Neural crest cell (in vitro differentiated cells): ENCODE results near the gene OR7D2. TPM values are rescaled to one million over a fixed set of nuclear protein-coding genes. Genes with fewer than 3 reads are reported as not detected.
"Not testable (repeated sequence)": the region's sequence is repeated elsewhere in the genome, so short reads cannot be mapped to it uniquely, and the experiment has no call there.

Experiments used
- DNase-seq: peaks from one replicate; pipeline ENCODE4 v3.0.0; 2021; ENCODE audit warnings: low read depth, mixed read lengths, low spot score
- H3K27ac Mint-ChIP-seq: one replicate; pipeline ENCODE4 v1.8.0; 2021; ENCODE audit warnings: mild to moderate bottlenecking, mixed read lengths; ENCODE audit not compliant: unreplicated experiment
- H3K27me3 Mint-ChIP-seq: 2 replicates; pipeline ENCODE4 v1.8.0; 2021; ENCODE audit warnings: low read depth, mild to moderate bottlenecking, mixed read lengths
- H3K36me3 Mint-ChIP-seq: 2 replicates; pipeline ENCODE4 v1.8.0; 2021; ENCODE audit warnings: low read depth, mild to moderate bottlenecking, mixed read lengths
- H3K4me1 Mint-ChIP-seq: 2 replicates; pipeline ENCODE4 v1.8.0; 2021; ENCODE audit warnings: mixed read lengths
- H3K4me3 Mint-ChIP-seq: one replicate; pipeline ENCODE4 v1.8.0; 2021; ENCODE audit warnings: mild to moderate bottlenecking, mixed read lengths
- H3K9me3 Mint-ChIP-seq: 2 replicates; pipeline ENCODE4 v1.8.0; 2021; ENCODE audit warnings: mixed read lengths
- total RNA-seq: library from RNA; stranded (reverse); gene quantifications from 2 replicates; pipeline ENCODE4 v1.2.1, GENCODE V29; 2021
- TF ChIP-seq, protein P1 (sequence below): fragments of 200-600 bp; sonication (generic); conservative IDR thresholded peaks from 2 replicates; pipeline ENCODE4 v1.5.0; 2021; ENCODE audit warnings: antibody characterized with exemption, mild to moderate bottlenecking

Gene OR7D2
- total RNA-seq, 1 donor from 2014 or later, result 1.6 TPM

DNA sequence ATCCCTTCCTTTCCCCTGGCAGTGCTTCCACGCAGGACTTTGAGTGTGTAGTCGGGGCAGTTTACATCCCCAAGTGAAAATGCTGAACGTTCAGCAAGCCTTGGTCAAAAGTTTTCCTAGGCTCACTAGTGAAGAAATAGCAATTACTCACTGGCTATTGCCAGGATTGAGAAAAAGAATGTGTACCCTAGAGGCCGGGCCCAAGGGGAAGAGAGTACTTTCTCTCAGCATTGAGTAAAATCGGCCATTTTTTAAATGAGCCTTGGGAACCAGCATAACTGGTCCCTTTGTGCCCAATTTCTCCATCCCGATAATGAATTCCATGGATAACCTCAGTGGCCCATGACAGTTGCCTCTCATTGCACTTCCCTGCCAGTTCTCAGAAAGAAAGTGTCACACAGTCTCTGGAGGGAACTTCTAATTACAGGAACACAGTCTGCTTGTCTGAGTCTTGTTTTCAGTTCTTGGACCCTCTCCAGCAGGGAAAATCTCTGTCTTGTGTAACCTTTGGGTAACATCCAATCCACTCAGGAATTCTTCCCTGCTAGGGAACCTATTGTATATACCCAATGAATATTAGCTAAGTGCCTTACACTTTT is 7.3 kb upstream of the OR7D2 start:
- H3K27ac Mint-ChIP-seq, result no peak overlapping the region
- H3K36me3 Mint-ChIP-seq, result peaks cover 19% of the 10 kb centered on the region
- H3K27me3 Mint-ChIP-seq, result no peaks in the 10 kb centered on the region
- DNase-seq, result no peak
- TF ChIP-seq, protein P1, sequence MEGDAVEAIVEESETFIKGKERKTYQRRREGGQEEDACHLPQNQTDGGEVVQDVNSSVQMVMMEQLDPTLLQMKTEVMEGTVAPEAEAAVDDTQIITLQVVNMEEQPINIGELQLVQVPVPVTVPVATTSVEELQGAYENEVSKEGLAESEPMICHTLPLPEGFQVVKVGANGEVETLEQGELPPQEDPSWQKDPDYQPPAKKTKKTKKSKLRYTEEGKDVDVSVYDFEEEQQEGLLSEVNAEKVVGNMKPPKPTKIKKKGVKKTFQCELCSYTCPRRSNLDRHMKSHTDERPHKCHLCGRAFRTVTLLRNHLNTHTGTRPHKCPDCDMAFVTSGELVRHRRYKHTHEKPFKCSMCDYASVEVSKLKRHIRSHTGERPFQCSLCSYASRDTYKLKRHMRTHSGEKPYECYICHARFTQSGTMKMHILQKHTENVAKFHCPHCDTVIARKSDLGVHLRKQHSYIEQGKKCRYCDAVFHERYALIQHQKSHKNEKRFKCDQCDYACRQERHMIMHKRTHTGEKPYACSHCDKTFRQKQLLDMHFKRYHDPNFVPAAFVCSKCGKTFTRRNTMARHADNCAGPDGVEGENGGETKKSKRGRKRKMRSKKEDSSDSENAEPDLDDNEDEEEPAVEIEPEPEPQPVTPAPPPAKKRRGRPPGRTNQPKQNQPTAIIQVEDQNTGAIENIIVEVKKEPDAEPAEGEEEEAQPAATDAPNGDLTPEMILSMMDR, result no peak
- no peak overlapping the region for H3K4me3 Mint-ChIP-seq
- H3K9me3 Mint-ChIP-seq, result peaks cover 4% of the 10 kb centered on the region
- H3K4me1 Mint-ChIP-seq, result no peaks in the 10 kb centered on the region

DNA sequence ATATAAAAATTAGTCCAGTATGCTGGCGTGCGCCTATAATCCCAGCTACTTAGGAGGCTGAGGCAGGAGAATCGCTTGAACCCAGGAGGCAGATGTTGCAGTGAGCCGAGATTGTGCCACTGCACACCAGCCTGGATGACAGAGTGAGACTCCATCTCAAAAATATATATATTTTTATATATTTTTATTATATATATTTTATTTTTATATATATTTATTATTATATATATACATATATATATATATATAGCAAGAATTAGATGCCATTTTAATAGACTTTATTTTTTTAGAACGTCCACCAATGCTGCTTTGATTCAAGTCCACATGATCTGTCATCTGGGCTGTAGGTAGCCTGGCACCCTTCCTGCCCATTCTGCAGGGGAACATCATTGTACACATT is 3.5 kb upstream of the OR7D2 start:
- H3K4me1 Mint-ChIP-seq, result no peaks in the 10 kb centered on the region
- H3K36me3 Mint-ChIP-seq, result peaks cover 24% of the 10 kb centered on the region
- peaks cover 8% of the 10 kb centered on the region for H3K9me3 Mint-ChIP-seq
- H3K4me3 Mint-ChIP-seq, result no peak overlapping the region
- H3K27ac Mint-ChIP-seq, result no peak overlapping the region
- TF ChIP-seq, protein P1, result no peak
- DNase-seq, result no peak
- peaks cover 10% of the 10 kb centered on the region for H3K27me3 Mint-ChIP-seq

DNA sequence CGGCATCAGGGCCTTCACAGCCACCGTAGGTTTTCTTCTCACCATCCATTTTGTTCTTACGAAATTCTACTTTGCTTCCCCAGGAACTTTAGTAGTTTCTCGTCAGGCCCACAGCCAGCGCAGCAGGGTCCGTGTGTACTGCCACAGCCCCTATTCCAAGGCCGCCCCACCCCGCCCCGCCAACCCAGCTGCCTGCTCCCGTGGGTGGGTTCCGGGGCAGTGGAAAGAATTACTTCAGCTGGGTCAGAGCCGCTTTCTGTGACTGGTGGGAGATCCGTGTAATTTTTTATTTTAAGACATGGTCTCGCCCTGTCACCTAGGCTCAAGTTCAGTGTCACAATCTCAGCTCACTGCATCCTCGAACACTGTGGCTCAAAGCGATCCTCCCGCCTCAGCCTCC is 4.2 kb downstream of the OR7D2 start:
- no peak for DNase-seq
- Mint-ChIP-seq H3K4me1 (no peaks in the 10 kb centered on the region), H3K27me3 (peaks cover 5% of the 10 kb centered on the region), H3K27ac (no peak overlapping the region), H3K36me3 (peaks cover 14% of the 10 kb centered on the region), H3K4me3 (no peak overlapping the region), H3K9me3 (peaks cover 12% of the 10 kb centered on the region)
- TF ChIP-seq, protein P1, result no peak

DNA sequence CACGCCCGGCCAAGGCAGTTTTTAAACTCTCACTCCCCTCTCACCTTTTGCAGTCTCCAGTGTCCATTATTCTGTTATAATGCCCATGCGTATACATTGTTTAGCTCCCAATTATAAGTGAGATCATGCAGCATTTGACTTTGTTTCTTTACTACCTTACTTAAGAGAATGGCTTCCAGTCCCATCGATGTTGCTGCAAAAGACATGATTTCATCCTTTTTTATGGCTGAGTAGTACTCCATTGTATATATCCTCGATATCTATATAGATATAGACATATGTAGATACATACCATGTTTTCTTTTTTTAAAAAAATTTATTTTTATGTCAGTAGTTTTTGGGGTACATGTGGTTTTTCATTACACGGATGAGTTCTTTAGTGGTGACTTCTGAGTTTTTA is 8.4 kb downstream of the OR7D2 start:
- peaks cover 8% of the 10 kb centered on the region for H3K27me3 Mint-ChIP-seq
- TF ChIP-seq, protein P1, result no peak
- H3K4me3 Mint-ChIP-seq, result no peak overlapping the region
- H3K4me1 Mint-ChIP-seq, result no peaks in the 10 kb centered on the region
- H3K36me3 Mint-ChIP-seq, result peaks cover 11% of the 10 kb centered on the region
- peaks cover 16% of the 10 kb centered on the region for H3K9me3 Mint-ChIP-seq
- DNase-seq, result no peak
- H3K27ac Mint-ChIP-seq, result no peak overlapping the region

DNA sequence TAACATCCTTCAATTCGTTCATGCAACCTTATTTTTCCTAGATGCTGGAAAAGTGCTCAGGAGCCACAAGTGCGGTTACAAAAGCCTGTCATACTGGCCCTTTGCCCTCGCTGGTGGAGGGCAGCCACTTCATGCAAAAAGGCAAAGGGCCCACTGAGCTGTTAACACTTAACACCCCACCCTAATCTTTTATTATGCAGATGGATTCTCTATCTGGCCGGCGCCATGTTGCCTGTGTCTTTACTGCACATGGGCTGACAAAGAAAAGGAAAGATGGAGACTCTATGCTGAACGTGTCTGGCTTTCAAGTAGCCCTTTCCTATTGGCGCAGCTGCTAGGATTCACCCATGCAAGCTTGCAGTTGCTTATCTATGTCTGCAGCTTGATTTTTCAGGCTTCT is 10.8 kb downstream of the OR7D2 start:
- H3K9me3 Mint-ChIP-seq, result peaks cover 16% of the 10 kb centered on the region
- peaks cover 11% of the 10 kb centered on the region for H3K36me3 Mint-ChIP-seq
- peaks cover 10% of the 10 kb centered on the region for H3K27me3 Mint-ChIP-seq
- TF ChIP-seq, protein P1, result no peak
- H3K4me1 Mint-ChIP-seq, result no peaks in the 10 kb centered on the region
- peak overlapping the region; percentile 78 for H3K27ac Mint-ChIP-seq
- H3K4me3 Mint-ChIP-seq, result no peak overlapping the region
- no peak for DNase-seq

DNA sequence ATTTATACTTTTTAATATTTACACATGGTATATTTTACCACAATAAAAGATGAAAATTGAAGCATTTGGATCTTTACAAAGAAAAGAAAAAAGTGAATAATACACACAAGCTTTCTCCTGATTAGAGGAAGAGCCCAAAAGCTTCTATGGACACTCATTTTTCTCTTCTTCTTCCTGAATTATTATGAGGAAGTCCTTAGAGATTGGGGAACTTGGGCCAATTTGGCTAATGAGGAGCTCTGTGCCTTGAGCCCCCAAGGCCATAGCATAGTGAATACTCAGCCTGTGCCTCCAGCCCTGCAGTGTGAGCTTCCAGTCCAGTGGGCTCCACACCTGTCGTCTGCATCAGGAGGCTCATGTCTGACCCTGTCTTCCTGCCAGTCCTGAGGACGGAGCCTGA is 19.3 kb downstream of the OR7D2 start:
- H3K36me3 Mint-ChIP-seq, H3K4me1 Mint-ChIP-seq, H3K4me3 Mint-ChIP-seq, H3K27me3 Mint-ChIP-seq, H3K9me3 Mint-ChIP-seq, H3K27ac Mint-ChIP-seq, DNase-seq: not testable (repeated sequence)
